PC-9 (cell line): Measurements from ENCODE around the gene TDG. TPM values are rescaled to one million over a fixed set of nuclear protein-coding genes. Genes with fewer than 3 reads are reported as not detected.

Source experiments
- BruUV-seq: library from RNA; stranded (reverse); fragments of 400-500 nt; replicated peaks from 2 replicates; lab custom pipeline; 2021; lab: Mats Ljungman, UMichigan
- CTCF ChIA-PET: fragments of 300-600 bp; sonication (Branson Sonifier 250); formaldehyde crosslinking; loops from one replicate; lab custom pipeline; 2022; ENCODE audit warnings: antibody characterized with exemption; lab: Charles Lee
- POLR2A ChIA-PET: fragments of 300-600 bp; sonication (Branson Sonifier 250); formaldehyde crosslinking; loops from one replicate; lab custom pipeline; 2022; ENCODE audit warnings: antibody characterized with exemption; ENCODE audit not compliant: unreplicated experiment; lab: Charles Lee
- DNase-seq, 2 experiments: peaks; one replicate each; pipeline versions ENCODE4 v3.0.0 to v3.0.0-alpha.2; 2015 to 2022; ENCODE audit warnings: mixed read lengths in 1 of 2
- H2AFZ ChIP-seq: fragments of 200-600 bp; sonication (generic); 2 replicates; pipeline ENCODE4 v1.8.1; 2017; ENCODE audit warnings: antibody characterized with exemption
- H3F3A ChIP-seq: fragments of 200-600 bp; sonication (generic); 2 replicates; pipeline ENCODE4 v1.8.1; 2017; ENCODE audit warnings: antibody characterized with exemption, mild to moderate bottlenecking, low read depth; ENCODE audit not compliant: insufficient read depth
- H3K27ac ChIP-seq: fragments of 200-600 bp; sonication (generic); 2 replicates; pipeline ENCODE4 v1.6.1; 2016; ENCODE audit warnings: mixed run types
- H3K27me3 ChIP-seq: fragments of 200-600 bp; sonication (generic); 2 replicates; pipeline ENCODE4 v1.6.1; 2016; ENCODE audit warnings: low read depth, mixed run types; ENCODE audit not compliant: insufficient read depth
- H3K36me3 ChIP-seq: fragments of 200-600 bp; sonication (generic); 2 replicates; pipeline ENCODE4 v1.6.1; 2016; ENCODE audit warnings: low read depth, mixed run types
- H3K4me1 ChIP-seq: fragments of 200-600 bp; sonication (generic); replicated peaks from 2 replicates; pipeline ENCODE4 v1.6.1; 2016; ENCODE audit warnings: mixed run types; ENCODE audit not compliant: insufficient read depth
- H3K4me2 ChIP-seq: fragments of 200-600 bp; sonication (generic); 2 replicates; pipeline ENCODE4 v1.6.1; 2017; ENCODE audit warnings: mixed run types
- H3K4me3 ChIP-seq: fragments of 200-600 bp; sonication (generic); 2 replicates; pipeline ENCODE4 v1.6.1; 2016; ENCODE audit warnings: mixed run types
- H3K79me2 ChIP-seq: fragments of 200-600 bp; sonication (generic); 2 replicates; pipeline ENCODE4 v1.6.1; 2017; ENCODE audit warnings: low read depth, mixed run types
- H3K9me2 ChIP-seq: fragments of 200-600 bp; sonication (generic); 2 replicates; pipeline ENCODE4 v1.8.1; 2017; ENCODE audit warnings: mild to moderate bottlenecking; ENCODE audit not compliant: insufficient read depth
- H3K9me3 ChIP-seq: fragments of 200-600 bp; sonication (generic); 2 replicates; pipeline ENCODE4 v1.8.1; 2016; ENCODE audit warnings: low read depth; ENCODE audit not compliant: insufficient read depth
- H4K20me1 ChIP-seq: fragments of 200-600 bp; sonication (generic); 2 replicates; pipeline ENCODE4 v1.8.1; 2017; ENCODE audit not compliant: insufficient read depth
- CTCF ChIP-seq: fragments of 200-600 bp; sonication (generic); conservative IDR thresholded peaks from 2 replicates; pipeline ENCODE4 v1.6.1; 2017; ENCODE audit warnings: mixed run types, antibody characterized with exemption, mild to moderate bottlenecking, moderate library complexity
- EZH2 ChIP-seq: fragments of 200-600 bp; sonication (generic); IDR thresholded peaks from 2 replicates; pipeline ENCODE4 v1.8.0; 2017; ENCODE audit warnings: antibody characterized with exemption, low read depth
- intact Hi-C: fragments of 100-400 bp; cut with micrococcal nuclease; formaldehyde crosslinking; loops from one replicate; pipeline ENCODE4 v1.10.0; 2022; ENCODE audit not compliant: unreplicated experiment
- total RNA-seq: library from RNA; stranded (reverse); gene quantifications from 2 replicates; pipeline ENCODE4 v1.2.3, GENCODE V29; 2021

Gene TDG
- total RNA-seq, 1 experiment from 2014 or later, result 21.0 TPM

GRCh38 chr12:104010121-104010520 lies 44.4 kb downstream of the TDG start:
- H3K9me3 ChIP-seq, result no peaks in the 10 kb centered on the region
- intact Hi-C loops, result no loop called here

GRCh38 chr12:104010606-104011169 lies 45.0 kb downstream of the TDG start:
- no peak overlapping the region for H2AFZ ChIP-seq
- peak overlapping the region; percentile 10; the same call in 1 of the 2 replicates for H3K4me2 ChIP-seq
- ChIA-PET POLR2A (no interaction called here), CTCF (no interaction called here)
- H3F3A ChIP-seq, result peaks cover 4% of the 10 kb centered on the region; the same call in 1 of the 2 replicates
- H3K36me3 ChIP-seq, result no peaks in the 10 kb centered on the region
- no peak overlapping the region for H3K4me3 ChIP-seq
- H3K4me1 ChIP-seq, result peaks cover 5% of the 10 kb centered on the region
- intact Hi-C loops, result no loop called here
- H3K9me2 ChIP-seq, result no peaks in the 10 kb centered on the region
- no peaks in the 10 kb centered on the region for H3K27me3 ChIP-seq
- no peaks in the 10 kb centered on the region for H4K20me1 ChIP-seq
- TSS peak; percentile 67 for BruUV-seq
- H3K27ac ChIP-seq, result no peak overlapping the region
- H3K79me2 ChIP-seq, result no peaks in the 10 kb centered on the region
- DNase-seq, result no peak
- TF ChIP-seq EZH2 (no peak), CTCF (no peak)
- no peaks in the 10 kb centered on the region for H3K9me3 ChIP-seq

More at GRCh38 chr12:104010121-104010520, 44.4 kb downstream of the TDG start:
- Histone ChIP-seq H3K36me3 (no peaks in the 10 kb centered on the region), H2AFZ (no peak overlapping the region), H3K27ac (no peak overlapping the region), H3K27me3 (no peaks in the 10 kb centered on the region), H3K79me2 (no peaks in the 10 kb centered on the region), H3K4me2 (no peak overlapping the region), H3F3A (peaks cover 4% of the 10 kb centered on the region; the same call in 1 of the 2 replicates), H4K20me1 (no peaks in the 10 kb centered on the region), H3K9me2 (no peaks in the 10 kb centered on the region), H3K4me3 (no peak overlapping the region), H3K4me1 (peaks cover 5% of the 10 kb centered on the region)
- no peak for DNase-seq
- CTCF ChIA-PET, result no interaction called here
- BruUV-seq, result no TSS peak
- no peak for TF ChIP-seq EZH2
- no peak for TF ChIP-seq CTCF
- POLR2A ChIA-PET, result no interaction called here

GRCh38 chr12:104011253-104011652 lies 45.6 kb downstream of the TDG start:
- H3K79me2 ChIP-seq, result no peaks in the 10 kb centered on the region
- no peaks in the 10 kb centered on the region for H3K27me3 ChIP-seq
- H3F3A ChIP-seq, result peaks cover 4% of the 10 kb centered on the region; the same call in 1 of the 2 replicates
- H3K9me2 ChIP-seq, result no peaks in the 10 kb centered on the region
- intact Hi-C loops, result no loop called here
- no peak overlapping the region for H3K4me3 ChIP-seq
- H3K4me1 ChIP-seq, result peaks cover 5% of the 10 kb centered on the region
- peak; percentile 21 to 72 for DNase-seq
- no peaks in the 10 kb centered on the region for H3K36me3 ChIP-seq
- POLR2A ChIA-PET, result interaction anchor here (0.6 to 0.7 kb wide), 2 partner anchors 25 to 246 kb away, joined by 3 to 5 read pairs; no protein-coding TSS in a partner anchor
- H2AFZ ChIP-seq, result no peak overlapping the region
- BruUV-seq, result no TSS peak
- CTCF ChIA-PET, result no interaction called here
- no peak overlapping the region for H3K27ac ChIP-seq
- TF ChIP-seq EZH2 (no peak), CTCF (no peak)
- H3K9me3 ChIP-seq, result no peaks in the 10 kb centered on the region
- peak overlapping the region; percentile 10; the same call in 1 of the 2 replicates for H3K4me2 ChIP-seq
- H4K20me1 ChIP-seq, result no peaks in the 10 kb centered on the region
